ENCODE measurements around the gene ENO1.
"Not testable (repeated sequence)": the region's sequence is repeated elsewhere in the genome, so short reads cannot be mapped to it uniquely, and the experiment has no call there.

Gene ENO1

DNA sequence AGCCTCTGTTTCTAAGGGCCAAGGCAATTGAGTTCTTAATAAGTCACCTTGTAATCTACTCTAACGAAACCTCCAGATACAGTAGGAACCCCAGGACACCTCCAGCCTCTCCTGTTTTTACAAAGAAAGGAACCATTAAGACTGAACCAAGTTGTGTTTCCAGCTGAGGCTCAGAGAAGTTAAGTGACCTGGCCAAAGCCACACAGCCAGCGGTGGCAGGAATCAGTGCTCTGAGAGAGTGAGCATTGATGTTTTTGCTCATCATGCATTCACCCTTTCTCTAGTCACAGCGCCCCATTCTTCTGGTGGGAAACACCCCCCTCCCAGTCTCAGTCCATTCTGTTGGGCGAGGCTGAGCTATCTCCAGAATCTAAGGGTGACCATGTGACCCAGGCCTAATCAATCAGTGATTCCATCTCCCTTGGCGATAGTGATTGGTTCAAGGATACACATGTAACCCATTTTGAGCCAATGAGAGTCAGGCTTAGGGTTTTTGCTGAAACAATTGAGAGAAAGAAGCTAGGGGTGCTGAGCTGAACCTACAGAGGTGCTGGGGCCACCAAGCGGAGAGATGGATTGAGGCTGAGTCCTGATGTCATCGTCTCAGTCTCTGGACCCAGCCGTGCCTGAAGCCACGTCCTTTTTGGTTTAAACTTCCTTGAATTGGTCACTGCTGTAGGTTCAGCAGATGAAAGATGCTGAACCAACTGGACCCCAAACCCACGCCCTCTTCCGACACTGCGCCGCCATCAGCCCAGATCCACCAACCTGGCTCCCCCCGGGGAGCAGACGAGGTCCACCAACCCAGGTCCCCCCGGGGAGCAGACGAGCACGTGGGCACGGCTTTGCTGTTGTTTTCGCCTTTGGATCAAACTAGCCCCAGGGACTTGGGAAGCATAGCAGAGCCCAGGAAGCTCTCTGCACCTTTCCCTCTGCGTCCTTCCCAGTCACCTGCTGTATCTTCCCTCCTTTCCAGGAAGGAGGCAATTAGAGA, 33.1 kb downstream of the ENO1 start:
- DNase-seq (ENCODE audit: low read depth): no peak

GRCh38 chr1:8844501-8845006, 33.9 kb downstream of the ENO1 start:
- DNase-seq (ENCODE audit: low read depth): no peak

DNA sequence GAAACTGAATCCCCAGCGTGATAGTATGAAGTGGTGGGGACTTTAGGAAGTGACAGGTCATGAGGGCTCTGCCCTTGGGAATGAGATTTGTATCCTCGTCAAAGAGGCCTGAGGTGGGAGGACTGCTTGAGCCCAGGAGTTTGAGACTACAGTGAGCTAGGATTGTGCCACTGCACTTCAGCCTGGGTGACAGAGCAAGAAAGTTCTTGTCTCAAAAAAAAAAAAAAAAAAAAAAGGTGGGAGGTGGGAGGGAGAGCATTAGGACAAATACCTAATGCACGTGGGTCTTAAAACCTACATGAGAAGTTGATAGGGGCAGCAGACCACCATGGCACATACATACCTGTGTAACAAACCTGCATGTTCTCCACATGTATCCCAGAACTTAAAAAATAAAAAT, 37.1 kb downstream of the ENO1 start:
- no peak for DNase-seq (ENCODE audit: low read depth)

DNA sequence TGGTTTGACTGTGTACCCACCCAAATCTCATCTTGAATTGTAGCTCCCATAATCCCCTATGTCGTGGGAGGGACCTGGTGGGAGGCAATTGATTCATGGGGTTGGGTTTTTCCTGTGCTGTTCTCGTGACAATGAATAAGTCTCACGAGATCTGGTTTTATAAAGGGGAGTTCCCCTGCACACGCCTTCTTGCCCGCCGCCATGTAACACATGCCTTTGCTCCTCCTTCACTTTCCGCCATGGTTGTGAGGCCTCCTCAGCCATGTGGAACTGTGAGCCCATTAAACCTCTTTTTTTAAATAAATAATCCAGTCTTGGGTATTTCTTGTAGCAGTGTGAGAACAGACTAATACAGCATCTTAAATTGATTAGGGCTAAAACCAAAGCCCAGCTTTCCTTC, 38.5 kb downstream of the ENO1 start:
- DNase-seq (ENCODE audit: low read depth): no peak

DNA sequence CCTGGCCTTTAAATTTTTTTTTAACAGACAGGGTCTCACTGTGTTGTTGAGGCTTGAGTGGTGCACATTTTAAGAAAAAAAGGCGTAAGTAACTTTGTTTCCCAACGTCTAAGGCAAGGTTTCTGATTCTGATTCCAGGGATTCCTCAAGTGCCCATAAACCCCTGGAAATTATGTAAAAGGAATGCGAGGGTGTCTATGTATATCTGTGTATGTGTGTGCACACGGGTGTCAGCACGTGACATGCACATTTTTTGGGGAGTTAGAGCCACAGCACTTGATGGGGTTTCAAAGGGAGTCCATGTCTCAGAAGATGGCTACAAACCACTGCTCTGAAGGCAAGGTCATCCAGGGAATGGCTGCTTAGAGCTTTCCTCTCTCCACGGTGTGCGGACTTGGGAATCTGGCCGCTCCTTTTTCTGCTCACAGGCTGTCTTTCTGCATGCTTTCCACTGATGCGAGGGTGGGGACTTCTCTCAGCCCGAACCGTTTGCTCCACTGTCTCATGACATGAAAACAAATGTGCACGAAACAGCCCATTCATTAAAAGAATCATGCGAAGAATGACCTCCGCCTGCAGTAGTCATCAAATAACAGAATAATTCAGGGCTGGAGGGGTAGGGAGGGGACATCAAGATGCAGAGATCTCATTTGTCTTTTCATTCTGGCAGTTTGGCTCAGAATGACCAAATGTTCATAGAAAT, 42.4 kb downstream of the ENO1 start:
- DNase-seq (ENCODE audit: low read depth): no peak

GRCh38 chr1:8831340-8831739, 47.1 kb downstream of the ENO1 start:
- DNase-seq (ENCODE audit: low read depth): no peak

DNA sequence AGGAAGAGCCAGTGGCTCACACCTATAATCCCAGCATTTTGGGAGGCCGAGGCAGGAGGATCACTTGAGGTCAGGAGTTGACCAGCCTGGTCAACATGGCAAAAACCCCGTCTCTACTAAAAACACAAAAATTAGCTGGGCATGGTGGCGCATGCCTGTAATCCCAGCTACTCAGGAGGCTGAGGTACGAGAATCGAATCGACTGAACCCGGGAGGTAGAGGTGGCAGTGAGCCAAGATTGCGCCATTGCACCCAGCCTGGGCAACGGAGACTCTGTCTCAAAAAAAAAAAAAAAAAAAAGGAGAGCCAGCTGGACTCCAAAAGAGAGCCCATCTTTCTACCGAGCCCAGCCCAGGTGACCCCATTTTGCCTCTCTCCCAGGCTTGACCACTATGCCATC, 47.8 kb downstream of the ENO1 start:
- not testable (repeated sequence) for DNase-seq (ENCODE audit: low read depth)

- DNase-seq (ENCODE audit: low read depth): no peak
Measured at GRCh38 chr1:8825985-8826481, 52.5 kb downstream of the ENO1 start.

DNA sequence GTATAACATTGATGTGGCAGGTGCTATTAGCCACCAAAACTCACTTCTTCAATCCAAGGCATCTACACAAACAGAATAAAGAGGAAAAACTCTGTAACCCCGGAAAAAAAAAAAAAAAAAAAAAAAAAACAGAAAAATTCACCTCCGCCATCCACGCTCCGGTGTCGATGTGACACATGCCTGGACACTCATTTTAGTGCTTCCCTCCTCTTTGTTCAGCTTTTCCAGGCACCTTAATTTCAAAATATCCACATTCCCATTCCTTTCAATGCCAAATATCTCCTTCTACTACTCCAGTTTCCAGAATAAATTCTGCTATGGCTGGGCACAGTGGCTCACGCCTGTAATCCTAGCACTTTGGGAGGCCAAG, 55.2 kb downstream of the ENO1 start:
- DNase-seq (ENCODE audit: low read depth): no peak

DNA sequence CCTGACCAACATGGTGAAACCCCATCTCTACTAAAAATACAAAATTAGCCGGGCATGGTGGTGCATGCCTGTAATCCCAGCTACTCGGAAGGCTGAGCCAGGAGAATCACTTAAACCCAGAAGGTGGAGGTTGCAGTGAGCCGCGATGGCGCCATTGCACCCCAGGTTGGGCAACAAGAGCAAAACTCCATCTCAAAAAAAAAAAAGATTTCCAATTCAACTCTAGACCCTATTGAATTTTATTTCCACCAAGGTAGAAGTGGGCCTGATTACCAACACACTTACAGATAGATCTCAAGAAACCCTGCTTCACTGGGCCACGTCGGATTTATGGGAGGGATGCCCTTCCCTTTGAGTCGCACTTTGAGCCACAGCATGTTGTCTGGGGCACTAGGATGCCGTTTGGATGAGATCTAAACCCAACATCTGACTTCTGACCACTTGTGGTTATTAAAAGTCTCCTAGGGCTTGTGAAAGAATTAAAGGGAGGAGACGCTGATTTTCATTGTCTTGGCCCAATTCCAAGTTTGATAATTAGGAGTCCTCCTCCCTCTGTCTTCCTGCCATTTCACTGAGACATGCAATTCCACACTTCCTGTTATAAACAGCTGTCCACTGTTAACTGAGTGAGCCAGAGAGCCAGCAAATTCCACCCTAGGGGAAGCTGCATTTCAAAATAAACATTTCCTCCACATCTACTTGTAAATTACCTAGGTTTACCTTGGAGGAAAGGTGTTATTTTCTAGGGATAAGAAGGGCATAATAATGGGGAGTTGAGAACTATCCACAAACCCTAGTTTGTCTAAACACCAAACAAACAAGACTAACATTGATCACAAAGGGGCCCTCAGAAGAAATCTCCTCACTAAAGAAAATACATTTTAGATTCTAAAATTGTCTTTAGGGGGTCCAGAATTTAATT, 55.9 kb downstream of the ENO1 start:
- no peak for DNase-seq (ENCODE audit: low read depth)

DNA sequence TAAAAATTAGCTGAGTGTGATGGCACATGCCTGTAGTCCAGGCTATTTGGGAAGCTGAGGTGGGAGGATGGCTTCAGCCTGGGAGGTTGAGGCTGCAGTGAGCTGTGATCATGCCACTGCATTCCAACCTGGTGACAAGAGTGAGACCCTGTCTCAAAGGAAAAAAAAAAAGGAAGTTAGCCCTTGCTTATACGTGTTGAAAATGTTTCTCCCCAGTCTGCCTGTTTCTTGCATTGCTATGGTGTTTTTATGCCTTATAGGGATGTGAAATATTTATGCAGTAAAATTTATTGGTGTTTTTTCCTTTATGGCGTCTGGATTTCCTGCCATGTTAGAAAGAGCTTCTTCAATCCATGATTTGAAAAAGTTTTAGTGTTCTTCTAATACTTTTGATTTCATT, 57.4 kb downstream of the ENO1 start:
- no peak for DNase-seq (ENCODE audit: low read depth)

GRCh38 chr1:8818789-8819188, 59.7 kb downstream of the ENO1 start:
- not testable (repeated sequence) for DNase-seq (ENCODE audit: low read depth)

DNA sequence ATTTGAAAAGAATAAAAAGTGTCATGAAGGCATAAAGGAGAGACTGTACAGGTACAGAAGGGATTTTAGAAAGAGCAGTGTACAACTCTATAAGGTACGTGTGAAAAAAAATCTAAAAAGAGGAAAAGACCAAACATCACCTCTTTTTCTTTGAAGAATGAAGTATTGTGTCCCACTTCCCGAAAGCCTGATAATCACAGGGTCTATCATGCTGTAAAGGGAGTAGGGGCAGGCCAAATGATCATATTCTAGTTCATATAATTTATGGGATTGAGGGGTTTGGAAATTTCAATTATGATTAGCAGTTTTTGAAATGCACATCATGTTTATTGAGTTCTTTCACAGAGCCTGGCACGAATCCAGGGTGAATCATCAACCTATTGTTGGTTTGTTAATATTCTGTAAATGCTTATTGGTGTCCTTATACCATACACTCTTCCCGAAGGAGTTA, 60.1 kb downstream of the ENO1 start:
- DNase-seq (ENCODE audit: low read depth): no peak

DNA sequence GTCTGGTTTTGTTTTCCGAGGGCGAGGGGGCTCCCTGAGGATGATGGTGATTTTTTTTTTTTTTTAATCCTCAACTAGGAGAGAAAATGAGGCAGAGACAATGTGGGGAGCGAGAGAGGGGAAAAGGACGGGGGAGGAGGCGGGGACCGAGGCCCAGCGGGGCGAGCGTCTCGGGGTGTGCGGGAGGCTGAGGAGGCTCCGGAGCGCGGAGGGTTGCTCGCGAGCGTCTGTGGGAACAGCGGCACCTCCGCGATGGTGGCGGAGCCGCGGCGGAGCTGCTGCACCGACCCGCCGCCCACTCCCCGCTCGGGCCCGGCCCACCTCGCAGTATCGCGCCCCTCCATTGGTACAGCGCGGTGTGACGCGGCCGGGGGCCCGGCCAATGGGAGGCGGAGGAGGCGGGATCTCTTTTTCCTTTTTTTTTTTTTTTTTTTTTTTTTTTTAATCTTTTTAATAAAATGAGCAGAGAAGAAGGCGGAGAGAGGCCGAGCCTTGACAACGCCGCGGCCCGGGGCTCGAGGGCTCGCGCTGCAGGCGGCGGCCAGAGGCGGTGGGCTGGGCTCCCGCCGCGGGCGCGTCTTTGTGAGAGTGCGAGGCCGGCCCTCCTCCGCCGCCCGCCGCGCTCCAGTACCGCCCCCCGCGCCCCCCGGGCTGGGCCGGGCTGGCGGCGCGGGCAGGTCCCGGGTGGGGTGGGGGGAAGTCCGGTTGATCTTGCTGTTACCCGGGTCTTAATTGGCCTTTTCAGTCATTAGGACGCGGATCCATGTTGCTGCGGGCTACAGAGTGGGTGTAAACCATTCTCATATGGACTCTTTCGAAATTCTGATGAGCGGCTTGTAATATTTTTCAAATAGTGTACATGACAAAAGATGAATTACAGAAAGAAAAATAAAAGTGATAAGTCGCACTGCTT, 60.8 kb downstream of the ENO1 start, which contains the start of gene RERE:
RERE (minus strand) TSS at position 229 of the 913 bp plus-strand sequence.
- peak; percentile 97 for DNase-seq (ENCODE audit: low read depth)

DNA sequence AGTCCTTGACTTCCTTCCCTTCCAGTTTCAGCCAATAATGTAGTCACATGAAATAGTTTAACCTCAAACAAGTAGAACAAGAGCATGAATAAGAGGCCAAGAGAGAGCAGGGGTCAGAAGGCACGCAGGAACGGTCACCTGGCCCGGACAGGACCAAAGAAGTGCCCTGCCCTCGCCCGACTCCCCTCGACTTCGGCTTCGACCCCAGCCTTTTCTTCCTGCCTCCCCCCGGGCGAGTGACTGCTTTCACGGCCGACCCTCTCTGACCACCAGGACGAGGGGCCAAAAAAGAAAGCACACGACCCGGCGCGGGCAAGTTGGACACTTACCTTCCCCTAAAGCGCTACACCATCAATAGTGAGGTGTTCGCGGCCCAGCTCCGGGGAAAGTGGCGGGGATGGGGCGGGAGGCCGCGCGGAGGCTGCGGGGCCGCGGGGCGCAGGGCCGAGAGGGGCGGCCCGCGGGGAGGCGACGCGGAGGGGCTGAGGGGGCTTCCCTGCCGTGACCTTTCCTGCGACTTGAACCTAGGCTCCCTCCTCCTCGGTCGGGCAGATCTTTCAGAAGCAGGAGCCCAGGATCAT, 61.6 kb downstream of the ENO1 start:
- DNase-seq (ENCODE audit: low read depth): peak; percentile 12

- DNase-seq (ENCODE audit: low read depth): no peak
Measured at GRCh38 chr1:8816264-8816663, 62.2 kb downstream of the ENO1 start.

DNA sequence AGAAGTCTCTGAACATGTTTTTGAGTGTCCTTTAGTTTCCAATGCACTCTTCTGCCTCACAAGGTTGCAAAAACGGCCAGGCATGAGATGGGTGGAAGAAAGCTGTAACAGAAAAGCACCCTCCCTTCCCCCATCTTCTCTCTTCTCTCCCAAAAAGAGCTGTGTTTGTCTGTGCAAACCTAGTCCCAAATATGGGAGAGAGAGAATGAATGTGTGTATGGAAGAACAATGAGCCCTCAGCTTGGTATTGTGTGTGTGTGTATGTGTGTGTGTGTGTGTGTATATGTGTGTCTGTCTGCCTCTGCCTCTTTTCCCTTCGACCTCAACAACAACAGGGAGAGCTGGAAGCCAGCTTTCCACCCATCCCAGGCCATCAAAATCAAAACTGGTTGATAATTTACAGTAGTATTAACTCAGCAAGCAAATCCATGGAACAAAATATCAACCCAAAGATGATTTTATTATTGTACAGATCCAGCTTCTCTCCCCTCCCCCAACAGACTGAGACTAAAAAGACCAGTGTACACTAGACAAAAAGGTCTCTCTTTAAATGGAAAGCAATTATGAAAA, 62.8 kb downstream of the ENO1 start:
- DNase-seq (ENCODE audit: low read depth): no peak

DNA sequence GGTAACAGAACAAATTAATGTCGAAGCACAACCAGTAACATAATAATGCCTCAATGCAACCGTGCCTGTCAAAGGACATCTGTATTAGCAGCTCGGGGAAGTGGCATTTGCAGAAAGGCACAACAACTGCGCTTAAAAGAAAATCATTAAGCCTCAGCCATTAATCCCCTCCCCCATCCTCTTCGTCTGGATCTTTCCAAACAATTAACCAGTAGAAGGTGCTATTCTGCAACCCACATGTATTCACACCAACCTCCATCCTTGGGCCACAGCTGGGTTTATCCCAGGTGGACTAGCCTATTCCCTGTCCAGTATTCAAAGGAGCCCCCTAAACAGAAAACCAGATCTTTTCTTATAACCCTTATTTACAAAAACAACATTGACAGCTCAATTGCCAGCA, 63.6 kb downstream of the ENO1 start:
- DNase-seq (ENCODE audit: low read depth): no peak

DNA sequence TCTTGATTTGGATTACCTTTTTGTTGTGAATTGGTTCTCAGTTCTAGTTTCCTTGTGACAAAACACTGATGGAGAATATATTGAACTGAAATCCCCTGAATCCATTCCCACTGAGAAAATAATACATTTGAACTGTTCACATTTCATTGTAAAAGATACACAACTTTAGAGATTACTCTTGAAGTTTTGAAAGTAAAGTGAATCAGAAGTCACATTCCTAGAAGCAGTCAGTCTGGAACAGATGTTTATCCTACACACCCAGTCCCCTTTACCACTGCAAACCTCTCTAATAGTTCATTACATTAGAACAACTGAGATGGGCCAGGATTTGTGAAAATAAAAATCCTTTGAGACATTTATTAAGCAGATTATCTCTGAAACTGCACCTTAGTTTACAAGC, 64.5 kb downstream of the ENO1 start:
- DNase-seq (ENCODE audit: low read depth): no peak

All from activated T-cell treated with anti-CD3 and anti-CD28 coated beads for 48 hours (primary cell).